ENCODE data around the gene SIGLEC1. TPM values are rescaled to one million over a fixed set of nuclear protein-coding genes. Genes with fewer than 3 reads are reported as not detected.

SIGLEC1 gene
- total RNA-seq, 1 experiment from 2014 or later, result not detected

DNA sequence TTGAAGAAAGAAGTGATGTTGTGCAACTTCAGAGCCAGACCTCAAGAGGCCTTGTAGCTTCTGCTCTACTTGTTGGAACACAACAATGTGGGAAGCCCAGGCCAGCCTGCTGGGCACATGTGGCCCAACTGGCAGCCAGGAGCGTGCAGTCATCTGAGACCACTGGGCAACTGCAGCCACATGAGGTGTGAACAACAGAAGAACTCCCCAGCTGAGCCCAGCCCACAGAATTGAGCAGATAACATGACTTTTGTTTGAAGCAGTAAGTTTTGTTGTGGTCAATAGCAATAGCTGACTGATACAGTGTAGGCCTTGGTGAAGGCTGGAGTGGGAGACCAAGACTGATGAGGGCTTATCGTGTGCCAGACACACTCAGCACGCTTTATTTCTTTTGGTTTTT is 22.0 kb downstream of the SIGLEC1 start:
- no TSS peak for BruUV-seq (replicated peaks)
- ChIA-PET POLR2A (ENCODE audit: low non-redundant PET) (no interaction called here), CTCF (interaction anchor here (1.0 kb wide), 1 partner anchor 21 kb away, joined by 5 read pairs; no protein-coding TSS in a partner anchor)
- Histone ChIP-seq H3K4me3 (ENCODE audit: low read depth, low read length, poor library complexity, severe bottlenecking) (no peak overlapping the region), H3K4me1 (ENCODE audit: insufficient read depth, low read length, poor library complexity, severe bottlenecking) (peaks cover 4% of the 10 kb centered on the region), H3K36me3 (ENCODE audit: insufficient read depth, low read length, poor library complexity, severe bottlenecking) (no peaks in the 10 kb centered on the region), H3K27ac (ENCODE audit: low read depth, low read length, poor library complexity, severe bottlenecking) (no peak overlapping the region), H3K9me3 (ENCODE audit: low read depth, low read length, poor library complexity, severe bottlenecking) (no peaks in the 10 kb centered on the region), H3K27me3 (replicated peaks; ENCODE audit: insufficient read depth, low read depth, low read length, poor library complexity) (no peaks in the 10 kb centered on the region)
- intact Hi-C loops (cut with micrococcal nuclease; ENCODE audit: unreplicated experiment), result no loop called here
- DNase-seq (ENCODE audit: low spot score), result no peak
- TF ChIP-seq, protein P1, sequence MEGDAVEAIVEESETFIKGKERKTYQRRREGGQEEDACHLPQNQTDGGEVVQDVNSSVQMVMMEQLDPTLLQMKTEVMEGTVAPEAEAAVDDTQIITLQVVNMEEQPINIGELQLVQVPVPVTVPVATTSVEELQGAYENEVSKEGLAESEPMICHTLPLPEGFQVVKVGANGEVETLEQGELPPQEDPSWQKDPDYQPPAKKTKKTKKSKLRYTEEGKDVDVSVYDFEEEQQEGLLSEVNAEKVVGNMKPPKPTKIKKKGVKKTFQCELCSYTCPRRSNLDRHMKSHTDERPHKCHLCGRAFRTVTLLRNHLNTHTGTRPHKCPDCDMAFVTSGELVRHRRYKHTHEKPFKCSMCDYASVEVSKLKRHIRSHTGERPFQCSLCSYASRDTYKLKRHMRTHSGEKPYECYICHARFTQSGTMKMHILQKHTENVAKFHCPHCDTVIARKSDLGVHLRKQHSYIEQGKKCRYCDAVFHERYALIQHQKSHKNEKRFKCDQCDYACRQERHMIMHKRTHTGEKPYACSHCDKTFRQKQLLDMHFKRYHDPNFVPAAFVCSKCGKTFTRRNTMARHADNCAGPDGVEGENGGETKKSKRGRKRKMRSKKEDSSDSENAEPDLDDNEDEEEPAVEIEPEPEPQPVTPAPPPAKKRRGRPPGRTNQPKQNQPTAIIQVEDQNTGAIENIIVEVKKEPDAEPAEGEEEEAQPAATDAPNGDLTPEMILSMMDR (conservative IDR thresholded peaks at IDR 0.05; ENCODE audit: low read depth, low read length), result no peak
- no peak for TF ChIP-seq EZH2 (IDR thresholded peaks at IDR 0.05; ENCODE audit: borderline replicate concordance, low read depth, low read length, poor library complexity, severe bottlenecking)

DNA sequence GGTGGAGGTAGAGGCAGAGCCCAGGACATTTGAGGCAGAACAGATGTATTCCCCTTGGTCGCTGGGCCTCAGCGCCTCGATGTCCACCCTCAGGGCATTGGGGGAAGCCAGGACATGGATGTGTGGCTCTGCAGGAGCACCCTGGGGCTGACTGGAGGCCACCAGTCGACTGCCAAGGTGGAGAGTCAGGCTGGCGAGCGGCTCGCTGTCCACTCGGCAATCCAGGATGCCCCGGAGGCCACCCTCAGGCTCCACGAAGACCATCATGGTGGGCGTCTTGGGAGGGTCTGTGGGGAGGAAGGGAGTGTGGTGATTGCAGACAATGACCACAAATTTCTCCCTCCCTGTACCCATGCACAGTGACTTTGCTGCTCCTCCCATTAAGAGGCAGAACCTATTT is 22.4 kb downstream of the SIGLEC1 start:
- Histone ChIP-seq H3K27me3 (replicated peaks; ENCODE audit: insufficient read depth, low read depth, low read length, poor library complexity) (no peaks in the 10 kb centered on the region), H3K27ac (ENCODE audit: low read depth, low read length, poor library complexity, severe bottlenecking) (no peak overlapping the region), H3K9me3 (ENCODE audit: low read depth, low read length, poor library complexity, severe bottlenecking) (no peaks in the 10 kb centered on the region), H3K4me3 (ENCODE audit: low read depth, low read length, poor library complexity, severe bottlenecking) (no peak overlapping the region), H3K36me3 (ENCODE audit: insufficient read depth, low read length, poor library complexity, severe bottlenecking) (no peaks in the 10 kb centered on the region), H3K4me1 (ENCODE audit: insufficient read depth, low read length, poor library complexity, severe bottlenecking) (peaks cover 4% of the 10 kb centered on the region)
- TF ChIP-seq EZH2 (IDR thresholded peaks at IDR 0.05; ENCODE audit: borderline replicate concordance, low read depth, low read length, poor library complexity, severe bottlenecking), result no peak
- TF ChIP-seq, protein P1 (conservative IDR thresholded peaks at IDR 0.05; ENCODE audit: low read depth, low read length), result no peak
- CTCF ChIA-PET, result interaction anchor here (1.0 kb wide), 1 partner anchor 21 kb away, joined by 5 read pairs; no protein-coding TSS in a partner anchor
- POLR2A ChIA-PET (ENCODE audit: low non-redundant PET), result no interaction called here
- intact Hi-C loops (cut with micrococcal nuclease; ENCODE audit: unreplicated experiment), result no loop called here
- DNase-seq (ENCODE audit: low spot score), result no peak
- BruUV-seq (replicated peaks), result no TSS peak

- CTCF ChIA-PET, result interaction anchor here (0.5 to 0.9 kb wide), 2 partner anchors 11 to 469 kb away, joined by 5 to 7 read pairs; no protein-coding TSS in a partner anchor
- intact Hi-C loops (cut with micrococcal nuclease; ENCODE audit: unreplicated experiment), result no loop called here
- no peaks in the 10 kb centered on the region for H3K36me3 ChIP-seq (ENCODE audit: insufficient read depth, low read length, poor library complexity, severe bottlenecking)
- BruUV-seq (replicated peaks), result no TSS peak
- H3K4me1 ChIP-seq (ENCODE audit: insufficient read depth, low read length, poor library complexity, severe bottlenecking), result peaks cover 4% of the 10 kb centered on the region
- DNase-seq (ENCODE audit: low spot score), result peak; percentile 45
- H3K27me3 ChIP-seq (replicated peaks; ENCODE audit: insufficient read depth, low read depth, low read length, poor library complexity), result no peaks in the 10 kb centered on the region
- POLR2A ChIA-PET (ENCODE audit: low non-redundant PET), result no interaction called here
- H3K9me3 ChIP-seq (ENCODE audit: low read depth, low read length, poor library complexity, severe bottlenecking), result no peaks in the 10 kb centered on the region
- TF ChIP-seq, protein P1 (conservative IDR thresholded peaks at IDR 0.05; ENCODE audit: low read depth, low read length), result no peak
- TF ChIP-seq EZH2 (IDR thresholded peaks at IDR 0.05; ENCODE audit: borderline replicate concordance, low read depth, low read length, poor library complexity, severe bottlenecking), result no peak
- H3K4me3 ChIP-seq (ENCODE audit: low read depth, low read length, poor library complexity, severe bottlenecking), result no peak overlapping the region
- no peak overlapping the region for H3K27ac ChIP-seq (ENCODE audit: low read depth, low read length, poor library complexity, severe bottlenecking)
These were observed 24.7 kb downstream of the SIGLEC1 start for GRCh38 chr20:3687655-3688054.
